GM19238 (cell line): ENCODE measurements around the gene PHAX.
"Not testable (repeated sequence)": the region's sequence is repeated elsewhere in the genome, so short reads cannot be mapped to it uniquely, and the experiment has no call there.

Experiments
- DNase-seq: peaks from one replicate; pipeline ENCODE4 v3.0.0; 2011; ENCODE audit warnings: low spot score; ENCODE audit not compliant: insufficient read length

Gene PHAX

DNA sequence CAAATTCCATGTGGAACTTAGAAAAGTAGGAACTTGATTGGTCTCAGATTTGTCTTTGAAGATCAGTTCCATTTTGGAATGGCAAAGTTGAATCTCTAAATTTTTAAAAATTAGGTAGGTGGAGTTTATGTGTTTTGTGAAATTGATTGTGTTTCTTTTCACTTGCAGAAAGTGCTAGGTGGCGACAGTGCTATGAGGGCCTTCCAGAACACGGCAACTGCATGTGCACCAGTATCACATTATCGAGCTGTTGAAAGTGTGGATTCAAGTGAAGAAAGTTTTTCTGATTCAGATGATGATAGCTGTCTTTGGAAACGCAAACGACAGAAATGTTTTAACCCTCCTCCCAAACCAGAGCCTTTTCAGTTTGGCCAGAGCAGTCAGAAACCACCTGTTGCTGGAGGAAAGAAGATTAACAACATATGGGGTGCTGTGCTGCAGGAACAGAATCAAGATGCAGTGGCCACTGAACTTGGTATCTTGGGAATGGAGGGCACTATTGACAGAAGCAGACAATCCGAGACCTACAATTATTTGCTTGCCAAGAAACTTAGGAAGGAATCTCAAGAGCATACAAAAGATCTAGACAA, 2.8 kb downstream of the PHAX start:
- no peak for DNase-seq

- DNase-seq = no peak
Observed at GRCh38 chr5:126605525-126605924, 4.8 kb downstream of the PHAX start.

GRCh38 chr5:126610160-126610559, 9.4 kb downstream of the PHAX start:
- no peak for DNase-seq

- DNase-seq = no peak
Observed at GRCh38 chr5:126610616-126611015, 9.9 kb downstream of the PHAX start.

DNA sequence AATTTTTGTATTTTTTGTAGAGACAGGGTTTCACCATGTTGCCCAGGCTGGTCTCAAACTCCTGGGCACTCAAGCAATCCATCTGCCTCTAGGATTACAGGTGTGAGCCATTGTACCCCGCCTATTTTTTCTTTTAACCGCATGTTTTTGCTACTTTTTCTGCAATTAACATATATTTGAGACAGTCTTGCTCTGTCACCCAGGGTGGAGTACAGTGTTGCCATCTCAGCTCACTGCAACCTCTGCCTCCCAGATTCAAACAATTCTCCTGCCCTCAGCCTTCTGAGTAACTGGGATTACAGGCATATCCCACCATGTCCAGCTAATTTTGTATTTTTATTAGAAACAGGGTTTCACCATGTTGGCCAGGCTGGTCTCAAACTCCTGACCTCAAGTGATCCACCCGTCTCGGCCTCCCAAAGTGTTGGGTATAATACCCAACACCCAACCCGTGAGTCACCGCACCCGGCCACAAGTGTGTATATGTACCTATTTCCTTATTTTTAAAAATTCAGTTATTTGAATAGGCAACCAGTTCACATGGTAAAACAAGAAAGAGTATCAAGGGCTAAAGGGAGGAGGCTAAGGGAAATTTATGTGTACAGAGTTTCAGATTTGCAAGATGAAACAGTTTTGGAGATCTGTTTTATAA, 13.3 kb downstream of the PHAX start:
- no peak for DNase-seq

DNA sequence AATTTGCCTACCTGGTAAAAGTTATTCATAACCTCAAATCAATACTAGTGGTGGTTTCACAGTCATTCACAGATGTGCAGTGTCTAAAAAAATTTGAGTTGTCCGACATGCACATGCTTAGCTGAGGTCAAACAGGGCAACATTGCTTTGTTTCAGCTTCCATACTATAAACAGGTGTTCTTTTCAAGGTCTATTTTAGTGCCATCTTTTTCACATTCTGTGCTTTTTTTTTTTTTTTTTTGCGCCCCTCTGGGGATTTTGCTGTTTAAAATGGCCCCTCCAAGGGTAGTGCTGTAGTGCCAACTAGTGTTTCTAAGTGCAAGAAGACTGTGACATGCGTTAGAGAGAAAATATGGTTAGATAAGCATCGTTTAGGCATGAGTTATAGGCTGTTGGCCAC, 14.5 kb downstream of the PHAX start:
- DNase-seq = no peak

- not testable (repeated sequence) for DNase-seq
Observed at GRCh38 chr5:126617603-126618002, 16.9 kb downstream of the PHAX start.

GRCh38 chr5:126619781-126620180, 19.0 kb downstream of the PHAX start:
- no peak for DNase-seq

DNA sequence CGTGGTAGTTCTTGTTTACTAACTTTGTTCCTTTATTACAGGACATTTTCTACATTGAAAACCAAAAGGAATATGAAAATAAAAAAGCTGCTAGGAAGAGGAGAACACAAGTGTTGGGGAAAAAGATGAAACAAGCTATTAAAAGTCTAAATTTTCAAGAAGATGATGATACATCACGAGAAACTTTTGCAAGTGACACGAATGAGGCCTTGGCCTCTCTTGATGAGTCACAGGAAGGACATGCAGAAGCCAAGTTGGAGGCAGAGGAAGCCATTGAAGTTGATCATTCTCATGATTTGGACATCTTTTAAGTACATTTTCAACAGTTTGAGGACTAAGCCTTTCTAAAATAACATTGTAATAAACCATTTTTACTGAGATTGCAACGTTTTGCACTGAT, 23.8 kb downstream of the PHAX start:
- DNase-seq = no peak

GRCh38 chr5:126628102-126628501, 27.4 kb downstream of the PHAX start:
- no peak for DNase-seq

DNA sequence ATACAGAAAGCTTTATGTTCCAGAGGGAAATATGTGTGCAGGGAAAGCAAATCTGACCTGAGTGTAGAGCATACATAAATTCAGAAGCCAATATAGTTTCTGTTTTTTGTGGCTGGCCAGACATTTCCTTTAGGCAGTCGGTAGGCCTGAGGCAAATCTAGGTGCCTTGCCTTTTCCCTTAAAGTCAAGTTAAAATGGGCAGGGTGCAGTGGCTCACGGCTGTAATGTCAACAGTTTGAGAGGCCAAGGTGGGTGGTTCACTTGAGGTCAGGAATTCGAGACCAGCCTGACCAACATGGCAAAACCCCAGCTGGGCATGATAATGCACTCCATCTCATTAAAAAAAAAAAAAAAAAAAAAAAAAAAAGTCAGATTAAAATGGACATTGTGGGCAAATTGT, 31.2 kb downstream of the PHAX start:
- no peak for DNase-seq

DNA sequence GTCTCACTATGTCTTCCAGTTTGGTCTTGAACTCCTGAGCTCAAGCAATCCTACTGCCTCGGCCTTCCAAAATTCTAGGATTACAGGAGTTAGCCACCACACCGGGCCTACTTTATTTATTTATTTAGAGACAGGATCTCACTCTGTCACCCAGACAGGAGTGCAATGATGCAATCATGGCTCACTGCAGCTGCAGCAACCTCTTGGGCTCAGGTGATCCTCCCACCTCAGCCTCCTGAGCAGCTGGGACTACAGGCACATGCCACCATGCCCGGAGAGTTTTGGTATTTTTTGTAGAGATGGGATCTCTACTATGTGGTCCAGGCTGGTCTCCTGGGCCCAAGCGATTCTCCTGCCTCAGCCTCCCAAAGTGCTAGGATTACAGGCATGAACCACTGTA, 32.8 kb downstream of the PHAX start:
- DNase-seq = no peak

DNA sequence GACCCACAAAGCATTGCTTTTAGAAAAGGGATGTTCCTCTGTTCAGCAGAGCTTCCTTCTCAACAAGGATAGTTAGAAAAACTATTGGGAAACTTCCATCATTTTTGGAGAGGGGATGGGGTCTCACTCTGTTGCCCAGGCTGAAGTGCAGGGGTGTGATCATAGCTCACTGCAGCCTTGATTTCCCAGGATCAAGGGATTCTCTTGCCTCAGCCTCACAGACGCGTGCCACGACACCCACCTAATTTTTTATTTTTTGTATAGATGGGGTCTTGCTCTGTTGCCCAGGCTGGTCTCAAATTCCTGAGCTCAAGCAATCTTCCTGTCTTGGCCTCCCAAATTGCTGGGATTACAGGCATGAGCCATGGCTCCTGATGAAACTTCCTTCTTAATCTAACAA, 34.8 kb downstream of the PHAX start:
- DNase-seq = no peak

DNA sequence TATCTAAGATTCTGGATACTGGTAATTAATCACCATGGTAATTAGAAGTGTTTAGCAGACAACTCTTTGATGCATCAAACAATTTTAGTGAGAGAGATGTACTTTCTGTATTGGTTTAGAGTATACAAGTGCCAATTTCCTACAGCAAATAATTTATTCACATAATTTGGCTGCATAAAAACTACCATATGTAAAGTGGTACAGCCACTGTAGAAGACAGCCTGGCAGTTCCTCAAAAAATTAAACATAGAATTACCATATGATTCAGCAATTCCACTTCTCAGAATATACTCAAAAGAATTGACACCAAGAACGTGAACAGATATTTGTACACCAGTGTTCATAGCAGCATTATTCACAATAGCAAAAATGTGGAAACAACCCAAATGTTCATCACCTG, 36.2 kb downstream of the PHAX start:
- DNase-seq = no peak

- no peak for DNase-seq
Observed at GRCh38 chr5:126640866-126641265, 40.1 kb downstream of the PHAX start.

DNA sequence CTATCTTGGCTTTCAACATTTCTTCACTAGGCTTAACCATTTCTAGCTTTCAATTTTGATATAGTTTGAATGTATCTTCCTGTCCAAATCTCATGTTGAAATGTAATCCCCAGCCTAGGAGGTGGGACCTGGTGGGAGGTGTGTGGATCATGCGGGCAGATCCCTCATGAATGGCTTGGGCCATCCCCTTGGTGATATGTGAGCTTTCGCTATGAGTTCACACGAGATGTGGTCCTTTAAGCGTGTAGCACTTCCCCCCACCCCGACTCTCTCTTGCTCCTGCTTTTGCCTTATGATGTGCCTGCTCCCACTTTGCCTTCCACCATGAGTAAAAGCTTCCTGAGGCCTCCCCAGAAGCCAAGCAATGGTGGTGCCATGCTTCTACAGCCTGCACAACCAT, 40.6 kb downstream of the PHAX start:
- no peak for DNase-seq

- no peak for DNase-seq
Observed at GRCh38 chr5:126645132-126645531, 44.4 kb downstream of the PHAX start.

DNA sequence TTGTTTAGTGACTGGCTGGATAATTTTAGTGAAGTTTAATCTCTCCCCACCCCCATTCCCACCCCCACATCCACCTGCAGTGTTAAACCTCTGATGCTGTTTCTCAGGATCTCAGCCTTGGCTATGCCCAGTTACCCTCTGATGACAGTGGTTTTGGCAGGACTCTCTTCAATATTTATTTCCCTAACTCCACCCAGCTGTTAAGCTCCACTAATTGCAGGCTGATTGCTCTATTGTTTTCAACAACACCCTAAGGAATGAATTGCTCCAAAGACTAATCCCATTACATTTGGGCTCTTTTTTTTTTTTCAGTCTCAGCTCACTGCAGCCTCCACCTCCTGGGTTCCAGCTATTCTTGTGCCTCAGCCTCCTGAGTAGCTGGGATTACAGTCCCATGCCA, 46.3 kb downstream of the PHAX start:
- no peak for DNase-seq

GRCh38 chr5:126648471-126648870, 47.7 kb downstream of the PHAX start:
- no peak for DNase-seq

DNA sequence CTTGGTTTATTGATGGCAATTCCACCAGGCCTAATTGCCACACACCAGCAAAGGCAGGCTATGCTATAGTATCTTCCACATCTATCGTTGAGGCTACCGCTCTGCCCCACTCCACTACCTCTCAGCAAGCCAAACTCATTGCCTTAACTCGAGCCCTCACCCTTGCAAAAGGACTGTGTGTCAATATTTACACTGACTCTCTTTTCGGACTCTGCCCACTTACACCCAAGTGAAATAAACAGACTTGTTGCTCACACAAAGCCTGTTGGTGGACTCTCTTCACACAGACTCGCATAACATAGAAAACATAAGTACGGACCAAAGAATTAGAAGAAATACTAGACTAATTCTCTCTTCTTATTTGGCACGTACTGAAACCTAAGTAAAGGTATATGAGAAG, 48.3 kb downstream of the PHAX start:
- DNase-seq = not testable (repeated sequence)

GRCh38 chr5:126649709-126650108, 49.0 kb downstream of the PHAX start:
- DNase-seq = not testable (repeated sequence)

DNA sequence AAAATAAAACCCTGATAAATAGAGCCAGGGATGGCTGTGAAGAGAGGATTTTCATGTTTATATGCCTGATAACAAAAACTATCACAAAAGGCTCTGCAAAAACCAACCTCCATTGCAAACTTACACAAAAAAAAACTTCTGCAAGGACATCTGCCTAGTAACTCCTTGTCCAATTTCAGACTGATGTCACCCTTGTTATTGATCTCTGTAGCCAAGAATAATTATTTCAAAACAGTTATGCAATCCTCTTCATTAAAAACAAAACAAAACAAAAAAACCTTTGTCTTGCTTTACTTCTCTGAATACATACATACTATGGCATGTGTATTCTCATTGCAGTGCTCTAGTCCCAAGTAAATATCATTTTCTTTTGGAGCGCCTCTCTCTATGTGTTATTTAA, 49.7 kb downstream of the PHAX start:
- DNase-seq = no peak

GRCh38 chr5:126651013-126651577, 50.3 kb downstream of the PHAX start:
- no peak for DNase-seq
